GM23338 (cell line): Measurements from ENCODE around the gene TRIM37. TPM values are rescaled to one million over a fixed set of nuclear protein-coding genes. Genes with fewer than 3 reads are reported as not detected.

Experiments used
- ATAC-seq: fragments of 200-7000 bp; cut with Tn5 transposase; 3 replicates; pipeline ENCODE4 v1.9.1; 2020
- DNase-seq: peaks from one replicate; pipeline ENCODE4 v3.0.0-alpha.2; 2015; ENCODE audit warnings: low spot score
- H2AFZ ChIP-seq: fragments of 200-600 bp; sonication (generic); 2 replicates; pipeline ENCODE4 v1.8.0; 2016; ENCODE audit warnings: antibody characterized with exemption, mild to moderate bottlenecking, moderate library complexity
- H3F3A ChIP-seq: fragments of 200-600 bp; sonication (generic); replicated peaks from 2 replicates; pipeline ENCODE4 v1.8.0; 2017; ENCODE audit warnings: antibody characterized with exemption, mixed run types, low read depth
- H3K27ac ChIP-seq: fragments of 200-600 bp; sonication (generic); 2 replicates; pipeline ENCODE4 v1.6.1; 2016; ENCODE audit warnings: low read depth
- H3K27me3 ChIP-seq: fragments of 200-600 bp; sonication (generic); 2 replicates; pipeline ENCODE4 v1.8.0; 2016; ENCODE audit warnings: mild to moderate bottlenecking, mixed run types, moderate library complexity; ENCODE audit not compliant: insufficient read depth
- H3K36me3 ChIP-seq: fragments of 200-600 bp; sonication (generic); 2 replicates; pipeline ENCODE4 v1.8.0; 2016; ENCODE audit warnings: mild to moderate bottlenecking; ENCODE audit not compliant: insufficient read depth
- H3K4me1 ChIP-seq: fragments of 200-600 bp; sonication (generic); 2 replicates; pipeline ENCODE4 v1.8.0; 2016; ENCODE audit warnings: mild to moderate bottlenecking, moderate library complexity; ENCODE audit not compliant: insufficient read depth
- H3K4me2 ChIP-seq: fragments of 200-600 bp; sonication (generic); 2 replicates; pipeline ENCODE4 v1.7.1; 2017; ENCODE audit warnings: mixed run types
- H3K4me3 ChIP-seq: fragments of 200-600 bp; sonication (generic); 2 replicates; pipeline ENCODE4 v1.6.1; 2016; ENCODE audit warnings: mixed run types
- H3K79me2 ChIP-seq: fragments of 200-600 bp; sonication (generic); replicated peaks from 2 replicates; pipeline ENCODE4 v1.8.0; 2017; ENCODE audit warnings: mild to moderate bottlenecking; ENCODE audit not compliant: insufficient read depth
- H3K9me2 ChIP-seq: fragments of 200-600 bp; sonication (generic); 2 replicates; pipeline ENCODE4 v1.8.0; 2017; ENCODE audit not compliant: insufficient read depth
- H4K20me1 ChIP-seq: fragments of 200-600 bp; sonication (generic); replicated peaks from 2 replicates; pipeline ENCODE4 v1.8.0; 2017; ENCODE audit warnings: mild to moderate bottlenecking; ENCODE audit not compliant: insufficient read depth
- H3K27ac Mint-ChIP-seq: 2 replicates; pipeline ENCODE4 v1.8.0; 2020; ENCODE audit warnings: inconsistent platforms, mild to moderate bottlenecking, moderate library complexity, mixed read lengths
- H3K27me3 Mint-ChIP-seq: 3 replicates; pipeline ENCODE4 v1.8.0; 2022; ENCODE audit warnings: low read depth, mild to moderate bottlenecking, moderate library complexity, mixed read lengths, inconsistent platforms; ENCODE audit not compliant: insufficient read depth, poor library complexity
- H3K36me3 Mint-ChIP-seq: 3 replicates; pipeline ENCODE4 v1.8.0; 2021; ENCODE audit warnings: low read depth, mild to moderate bottlenecking, inconsistent platforms, moderate library complexity, mixed read lengths
- H3K4me1 Mint-ChIP-seq: 3 replicates; pipeline ENCODE4 v1.8.0; 2020; ENCODE audit warnings: mild to moderate bottlenecking, inconsistent platforms, mixed read lengths
- H3K4me3 Mint-ChIP-seq: 3 replicates; pipeline ENCODE4 v1.8.0; 2021; ENCODE audit warnings: moderate library complexity, mild to moderate bottlenecking, inconsistent platforms, mixed read lengths
- H3K9me3 Mint-ChIP-seq: 3 replicates; pipeline ENCODE4 v1.8.0; 2020; ENCODE audit warnings: moderate library complexity, mild to moderate bottlenecking, inconsistent platforms, mixed read lengths
- CREB1 ChIP-seq: fragments of 250-450 bp; sonication (Bioruptor Pico); IDR thresholded peaks from 2 replicates; pipeline ENCODE4 v1.5.0; 2020; ENCODE audit warnings: low read depth, mild to moderate bottlenecking, moderate library complexity
- EZH2 ChIP-seq: fragments of 200-600 bp; sonication (generic); IDR thresholded peaks from one replicate; pipeline ENCODE4 v1.8.0; 2017; ENCODE audit warnings: antibody characterized with exemption, mild to moderate bottlenecking, low read depth; ENCODE audit not compliant: unreplicated experiment
- EZH2phosphoT487 ChIP-seq: fragments of 200-600 bp; sonication (generic); IDR thresholded peaks from one replicate; pipeline ENCODE4 v1.8.1; 2018; ENCODE audit warnings: antibody characterized with exemption; ENCODE audit not compliant: unreplicated experiment
- JUNB ChIP-seq: IDR thresholded peaks from one replicate; pipeline ENCODE4 v1.6.1; 2016; ENCODE audit warnings: antibody characterized with exemption; ENCODE audit not compliant: unreplicated experiment
- NANOG ChIP-seq: IDR thresholded peaks from 2 replicates; pipeline ENCODE4 v1.6.1; 2016; ENCODE audit warnings: antibody characterized with exemption, borderline replicate concordance
- POLR2AphosphoS5 ChIP-seq: IDR thresholded peaks from 2 replicates; pipeline ENCODE4 v1.6.1; 2016; ENCODE audit warnings: antibody characterized with exemption, low read depth
- REST ChIP-seq: IDR thresholded peaks from one replicate; pipeline ENCODE4 v1.6.1; 2018; ENCODE audit warnings: antibody characterized with exemption; ENCODE audit not compliant: unreplicated experiment
- STAT1 ChIP-seq: IDR thresholded peaks from one replicate; pipeline ENCODE4 v1.6.1; 2016; ENCODE audit warnings: antibody characterized with exemption; ENCODE audit not compliant: unreplicated experiment
- ZNF114 ChIP-seq: fragments of 250-450 bp; sonication (Bioruptor Pico); IDR thresholded peaks from 2 replicates; pipeline ENCODE4 v1.5.0; 2020; ENCODE audit warnings: mild to moderate bottlenecking, moderate library complexity
- ZNF331 ChIP-seq: fragments of 250-450 bp; sonication (Bioruptor Pico); IDR thresholded peaks from 2 replicates; pipeline ENCODE4 v1.5.0; 2020; ENCODE audit warnings: low read depth, mild to moderate bottlenecking, moderate library complexity
- polyA plus RNA-seq: library from polyadenylated mRNA; unstranded; fragments of >200 nt; fragmentation: Nextera tagmentation; extraction: Ambion mirVana; gene quantifications from 2 replicates; pipeline ENCODE4 v1.2.1, GENCODE V29; 2016
- total RNA-seq: library from RNA; depleted of rRNA; stranded (reverse); fragments of >200 nt; shearing (Covaris generic); gene quantifications from 2 replicates; pipeline ENCODE4 v1.2.3, GENCODE V29; 2014
- TF ChIP-seq, protein P1 (sequence below): fragments of 250-450 bp; sonication (Bioruptor Pico); IDR thresholded peaks from 2 replicates; pipeline ENCODE4 v1.5.0; 2020; ENCODE audit warnings: mild to moderate bottlenecking, moderate library complexity
- TF ChIP-seq, protein P2 (sequence below): IDR thresholded peaks from 2 replicates; pipeline ENCODE4 v1.6.1; 2016; ENCODE audit warnings: antibody characterized with exemption
- TF ChIP-seq, protein P3 (sequence below), 2 experiments: fragments of 200-600 bp in 1 of 2; sonication (generic) in 1 of 2; conservative IDR thresholded peaks; 2 replicates each; pipeline versions ENCODE4 v1.5.1 to v1.6.1; 2016 to 2017; ENCODE audit warnings: antibody characterized with exemption in 2 of 2, low read depth in 2 of 2, mild to moderate bottlenecking in 2 of 2, moderate library complexity in 1 of 2

Gene TRIM37
- total and polyA plus RNA-seq, 2 experiments from 2014 or later, result 61.1 to 71.2 TPM

GRCh38 chr17:59149841-59150511, 43.3 kb upstream of the TRIM37 start:
- ATAC-seq (no peak), DNase-seq (no peak)
- Histone ChIP-seq H3K27me3 (no peaks in the 10 kb centered on the region), H3K79me2 (peaks cover 92% of the 10 kb centered on the region), H4K20me1 (peaks cover 49% of the 10 kb centered on the region), H3K27ac (no peak overlapping the region), H3K36me3 (no peaks in the 10 kb centered on the region), H3K9me2 (no peaks in the 10 kb centered on the region), H3K4me3 (no peak overlapping the region), H3F3A (no peaks in the 10 kb centered on the region), H3K4me2 (no peak overlapping the region), H3K4me1 (peaks cover 29% of the 10 kb centered on the region), H2AFZ (no peak overlapping the region)
- Mint-ChIP-seq H3K9me3 (no peaks in the 10 kb centered on the region), H3K27me3 (peaks cover 7% of the 10 kb centered on the region), H3K4me3 (no peak overlapping the region; the same call in 2 of the 3 replicates), H3K27ac (no peak overlapping the region), H3K36me3 (peaks cover 6% of the 10 kb centered on the region; the same call in 2 of the 3 replicates), H3K4me1 (peaks cover 26% of the 10 kb centered on the region)
- TF ChIP-seq CREB1 (CRISPR knock-in tag), result no peak
- TF ChIP-seq NANOG, result no peak
- no peak for TF ChIP-seq STAT1
- TF ChIP-seq POLR2AphosphoS5, result no peak
- no peak for TF ChIP-seq EZH2phosphoT487
- no peak for TF ChIP-seq ZNF331 (CRISPR knock-in tag)
- no peak for TF ChIP-seq JUNB
- no peak for TF ChIP-seq EZH2
- TF ChIP-seq ZNF114, result no peak
- TF ChIP-seq REST, result no peak
- TF ChIP-seq, protein P1, sequence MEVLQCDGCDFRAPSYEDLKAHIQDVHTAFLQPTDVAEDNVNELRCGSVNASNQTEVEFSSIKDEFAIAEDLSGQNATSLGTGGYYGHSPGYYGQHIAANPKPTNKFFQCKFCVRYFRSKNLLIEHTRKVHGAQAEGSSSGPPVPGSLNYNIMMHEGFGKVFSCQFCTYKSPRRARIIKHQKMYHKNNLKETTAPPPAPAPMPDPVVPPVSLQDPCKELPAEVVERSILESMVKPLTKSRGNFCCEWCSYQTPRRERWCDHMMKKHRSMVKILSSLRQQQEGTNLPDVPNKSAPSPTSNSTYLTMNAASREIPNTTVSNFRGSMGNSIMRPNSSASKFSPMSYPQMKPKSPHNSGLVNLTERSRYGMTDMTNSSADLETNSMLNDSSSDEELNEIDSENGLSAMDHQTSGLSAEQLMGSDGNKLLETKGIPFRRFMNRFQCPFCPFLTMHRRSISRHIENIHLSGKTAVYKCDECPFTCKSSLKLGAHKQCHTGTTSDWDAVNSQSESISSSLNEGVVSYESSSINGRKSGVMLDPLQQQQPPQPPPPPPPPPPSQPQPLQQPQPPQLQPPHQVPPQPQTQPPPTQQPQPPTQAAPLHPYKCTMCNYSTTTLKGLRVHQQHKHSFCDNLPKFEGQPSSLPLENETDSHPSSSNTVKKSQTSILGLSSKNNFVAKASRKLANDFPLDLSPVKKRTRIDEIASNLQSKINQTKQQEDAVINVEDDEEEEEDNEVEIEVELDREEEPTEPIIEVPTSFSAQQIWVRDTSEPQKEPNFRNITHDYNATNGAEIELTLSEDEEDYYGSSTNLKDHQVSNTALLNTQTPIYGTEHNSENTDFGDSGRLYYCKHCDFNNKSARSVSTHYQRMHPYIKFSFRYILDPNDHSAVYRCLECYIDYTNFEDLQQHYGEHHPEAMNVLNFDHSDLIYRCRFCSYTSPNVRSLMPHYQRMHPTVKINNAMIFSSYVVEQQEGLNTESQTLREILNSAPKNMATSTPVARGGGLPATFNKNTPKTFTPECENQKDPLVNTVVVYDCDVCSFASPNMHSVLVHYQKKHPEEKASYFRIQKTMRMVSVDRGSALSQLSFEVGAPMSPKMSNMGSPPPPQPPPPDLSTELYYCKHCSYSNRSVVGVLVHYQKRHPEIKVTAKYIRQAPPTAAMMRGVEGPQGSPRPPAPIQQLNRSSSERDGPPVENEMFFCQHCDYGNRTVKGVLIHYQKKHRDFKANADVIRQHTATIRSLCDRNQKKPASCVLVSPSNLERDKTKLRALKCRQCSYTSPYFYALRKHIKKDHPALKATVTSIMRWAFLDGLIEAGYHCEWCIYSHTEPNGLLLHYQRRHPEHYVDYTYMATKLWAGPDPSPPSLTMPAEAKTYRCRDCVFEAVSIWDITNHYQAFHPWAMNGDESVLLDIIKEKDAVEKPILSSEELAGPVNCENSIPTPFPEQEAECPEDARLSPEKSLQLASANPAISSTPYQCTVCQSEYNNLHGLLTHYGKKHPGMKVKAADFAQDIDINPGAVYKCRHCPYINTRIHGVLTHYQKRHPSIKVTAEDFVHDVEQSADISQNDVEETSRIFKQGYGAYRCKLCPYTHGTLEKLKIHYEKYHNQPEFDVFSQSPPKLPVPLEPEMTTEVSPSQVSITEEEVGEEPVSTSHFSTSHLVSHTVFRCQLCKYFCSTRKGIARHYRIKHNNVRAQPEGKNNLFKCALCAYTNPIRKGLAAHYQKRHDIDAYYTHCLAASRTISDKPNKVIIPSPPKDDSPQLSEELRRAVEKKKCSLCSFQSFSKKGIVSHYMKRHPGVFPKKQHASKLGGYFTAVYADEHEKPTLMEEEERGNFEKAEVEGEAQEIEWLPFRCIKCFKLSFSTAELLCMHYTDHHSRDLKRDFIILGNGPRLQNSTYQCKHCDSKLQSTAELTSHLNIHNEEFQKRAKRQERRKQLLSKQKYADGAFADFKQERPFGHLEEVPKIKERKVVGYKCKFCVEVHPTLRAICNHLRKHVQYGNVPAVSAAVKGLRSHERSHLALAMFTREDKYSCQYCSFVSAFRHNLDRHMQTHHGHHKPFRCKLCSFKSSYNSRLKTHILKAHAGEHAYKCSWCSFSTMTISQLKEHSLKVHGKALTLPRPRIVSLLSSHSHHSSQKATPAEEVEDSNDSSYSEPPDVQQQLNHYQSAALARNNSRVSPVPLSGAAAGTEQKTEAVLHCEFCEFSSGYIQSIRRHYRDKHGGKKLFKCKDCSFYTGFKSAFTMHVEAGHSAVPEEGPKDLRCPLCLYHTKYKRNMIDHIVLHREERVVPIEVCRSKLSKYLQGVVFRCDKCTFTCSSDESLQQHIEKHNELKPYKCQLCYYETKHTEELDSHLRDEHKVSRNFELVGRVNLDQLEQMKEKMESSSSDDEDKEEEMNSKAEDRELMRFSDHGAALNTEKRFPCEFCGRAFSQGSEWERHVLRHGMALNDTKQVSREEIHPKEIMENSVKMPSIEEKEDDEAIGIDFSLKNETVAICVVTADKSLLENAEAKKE (CRISPR knock-in tag), result no peak
- TF ChIP-seq, protein P2, sequence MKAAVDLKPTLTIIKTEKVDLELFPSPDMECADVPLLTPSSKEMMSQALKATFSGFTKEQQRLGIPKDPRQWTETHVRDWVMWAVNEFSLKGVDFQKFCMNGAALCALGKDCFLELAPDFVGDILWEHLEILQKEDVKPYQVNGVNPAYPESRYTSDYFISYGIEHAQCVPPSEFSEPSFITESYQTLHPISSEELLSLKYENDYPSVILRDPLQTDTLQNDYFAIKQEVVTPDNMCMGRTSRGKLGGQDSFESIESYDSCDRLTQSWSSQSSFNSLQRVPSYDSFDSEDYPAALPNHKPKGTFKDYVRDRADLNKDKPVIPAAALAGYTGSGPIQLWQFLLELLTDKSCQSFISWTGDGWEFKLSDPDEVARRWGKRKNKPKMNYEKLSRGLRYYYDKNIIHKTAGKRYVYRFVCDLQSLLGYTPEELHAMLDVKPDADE, result no peak
- TF ChIP-seq, protein P3, sequence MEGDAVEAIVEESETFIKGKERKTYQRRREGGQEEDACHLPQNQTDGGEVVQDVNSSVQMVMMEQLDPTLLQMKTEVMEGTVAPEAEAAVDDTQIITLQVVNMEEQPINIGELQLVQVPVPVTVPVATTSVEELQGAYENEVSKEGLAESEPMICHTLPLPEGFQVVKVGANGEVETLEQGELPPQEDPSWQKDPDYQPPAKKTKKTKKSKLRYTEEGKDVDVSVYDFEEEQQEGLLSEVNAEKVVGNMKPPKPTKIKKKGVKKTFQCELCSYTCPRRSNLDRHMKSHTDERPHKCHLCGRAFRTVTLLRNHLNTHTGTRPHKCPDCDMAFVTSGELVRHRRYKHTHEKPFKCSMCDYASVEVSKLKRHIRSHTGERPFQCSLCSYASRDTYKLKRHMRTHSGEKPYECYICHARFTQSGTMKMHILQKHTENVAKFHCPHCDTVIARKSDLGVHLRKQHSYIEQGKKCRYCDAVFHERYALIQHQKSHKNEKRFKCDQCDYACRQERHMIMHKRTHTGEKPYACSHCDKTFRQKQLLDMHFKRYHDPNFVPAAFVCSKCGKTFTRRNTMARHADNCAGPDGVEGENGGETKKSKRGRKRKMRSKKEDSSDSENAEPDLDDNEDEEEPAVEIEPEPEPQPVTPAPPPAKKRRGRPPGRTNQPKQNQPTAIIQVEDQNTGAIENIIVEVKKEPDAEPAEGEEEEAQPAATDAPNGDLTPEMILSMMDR (conservative IDR thresholded peaks at IDR 0.05; ENCODE audit: low read depth in 2 of 2), result no peak
